ELR (cell line): ENCODE results near the gene CCSER2.

Experiments used
- DNase-seq: peaks from one replicate; pipeline ENCODE4 v3.0.0-alpha.2; 2015; ENCODE audit warnings: low read depth

Gene CCSER2

GRCh38 chr10:84548869-84549268, 220.5 kb downstream of the CCSER2 start:
- no peak for DNase-seq

- DNase-seq, result no peak
Measured at GRCh38 chr10:84549368-84550165, 221.2 kb downstream of the CCSER2 start.

GRCh38 chr10:84550756-84551436, 222.5 kb downstream of the CCSER2 start:
- no peak for DNase-seq

- no peak for DNase-seq
Measured at GRCh38 chr10:84551437-84552120, 223.2 kb downstream of the CCSER2 start.

DNA sequence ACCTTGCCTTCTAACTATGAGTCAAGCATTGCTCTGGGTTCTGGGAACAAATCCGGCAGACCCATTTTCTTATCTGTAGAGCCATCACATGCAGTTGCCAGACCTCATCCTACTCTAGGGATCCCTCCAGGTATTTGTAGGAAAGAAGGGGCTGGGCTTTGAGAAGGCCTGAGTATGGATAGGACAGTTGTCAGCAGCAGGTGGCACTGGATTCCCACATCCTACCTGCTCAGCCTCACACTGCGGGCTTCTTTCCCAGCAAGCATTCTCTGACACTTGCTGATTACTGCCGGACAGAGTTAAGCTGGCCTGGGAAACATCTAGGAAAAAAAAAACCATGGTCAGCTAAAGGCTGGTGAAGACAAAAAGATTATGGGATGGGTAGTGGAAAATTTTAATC, 224.1 kb downstream of the CCSER2 start:
- DNase-seq, result no peak

DNA sequence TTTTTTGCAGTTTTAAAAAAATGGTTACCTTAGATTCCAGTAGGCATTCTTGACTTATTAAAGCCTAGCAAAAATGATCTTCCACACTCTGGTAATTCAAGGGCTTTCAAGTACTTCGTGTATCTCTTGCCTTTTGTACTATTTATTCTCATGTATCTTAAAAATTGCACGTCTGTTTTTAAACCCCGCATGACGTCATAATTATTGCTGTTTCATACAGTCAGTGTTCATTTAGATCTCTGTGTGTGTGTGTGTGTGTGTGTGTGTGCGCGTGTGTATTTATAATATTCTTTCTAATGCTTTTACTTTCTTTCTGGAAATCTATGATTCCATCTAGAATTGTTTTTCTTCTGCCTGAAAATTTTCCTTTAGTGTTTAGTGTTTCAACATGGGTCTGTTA, 234.2 kb downstream of the CCSER2 start:
- DNase-seq, result no peak

- DNase-seq, result no peak
Measured at GRCh38 chr10:84563355-84563754, 235.0 kb downstream of the CCSER2 start.

GRCh38 chr10:84563868-84564267, 235.5 kb downstream of the CCSER2 start:
- DNase-seq, result no peak

DNA sequence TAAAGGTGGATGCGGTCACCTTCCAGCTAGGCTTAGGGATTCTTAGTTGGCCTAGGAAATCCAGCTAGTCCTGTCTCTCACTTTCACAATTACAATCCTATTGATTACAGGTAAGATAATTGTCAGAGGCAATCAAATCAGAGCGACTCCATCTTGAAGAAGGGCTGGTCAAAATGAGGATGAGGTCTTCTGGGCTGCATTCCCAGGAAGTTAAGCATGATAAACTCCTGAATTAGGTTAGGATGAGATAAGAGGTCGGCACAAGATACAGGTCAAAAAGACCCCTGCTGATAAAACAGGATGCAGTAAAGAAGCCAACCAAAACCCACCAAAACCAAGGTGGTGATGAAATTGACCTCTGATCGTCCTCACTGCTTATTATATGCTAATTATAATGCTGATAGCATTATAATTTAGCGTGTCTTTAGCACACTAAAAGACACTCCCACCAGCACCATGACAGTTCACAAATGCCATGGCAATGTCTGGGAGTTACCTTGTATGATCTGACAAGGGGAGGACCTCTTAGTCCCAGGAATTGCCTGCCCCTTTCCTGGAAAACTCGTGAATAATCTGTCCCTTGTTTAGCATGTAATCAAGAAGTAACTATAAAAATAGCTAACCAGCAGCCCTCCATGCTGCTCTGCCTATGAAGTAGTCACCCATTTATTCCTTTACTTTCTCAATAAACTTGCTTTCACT, 237.6 kb downstream of the CCSER2 start:
- no peak for DNase-seq

- no peak for DNase-seq
Measured at GRCh38 chr10:84567133-84567532, 238.7 kb downstream of the CCSER2 start.
